ENCODE data around the gene IGF2BP2. TPM values are rescaled to one million over a fixed set of nuclear protein-coding genes. Genes with fewer than 3 reads are reported as not detected.
A peak's percentile ranks its signal among the peaks of the same experiment; 100 is the strongest.

The IGF2BP2 gene
- total and polyA plus RNA-seq, 2 of the 4 experiments (the other 2 are of a cell fraction), result 23.4 to 88.2 TPM

DNA sequence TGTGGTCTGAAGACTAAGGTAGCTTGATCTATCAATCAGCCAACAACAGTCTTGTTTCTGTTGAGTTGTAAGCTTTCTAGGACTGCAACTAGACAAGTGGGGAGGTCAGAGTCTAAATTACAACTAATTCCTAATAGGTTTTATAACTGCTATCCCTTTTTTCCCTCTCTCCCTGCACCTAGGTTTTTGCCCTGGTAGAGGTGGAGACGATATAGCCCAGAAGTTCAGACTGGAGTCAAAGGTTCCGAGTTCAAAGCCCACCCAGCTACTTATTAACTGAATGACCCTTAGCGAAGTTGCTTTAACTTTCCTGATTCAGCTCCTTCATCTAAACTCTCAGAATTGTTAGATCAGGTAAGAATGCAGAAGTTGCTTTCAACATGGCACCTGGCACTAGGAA is 100.6 kb downstream of the IGF2BP2 start:
- H3K27ac ChIP-seq (ENCODE audit: insufficient read depth, low read length), result no peak overlapping the region
- no peak overlapping the region for H4K91ac ChIP-seq (ENCODE audit: insufficient read depth, low read depth, low read length)
- H4K8ac ChIP-seq (ENCODE audit: low read depth in 2 of 2, low read length in 2 of 2), result peak overlapping the region in 1 of 2 experiments; percentile 7; a peak in 1 of 4 replicates
- no peak overlapping the region for H3K9ac ChIP-seq (ENCODE audit: low read depth, low read length)
- no peak overlapping the region for H2AK9ac ChIP-seq (replicated peaks; ENCODE audit: low read depth, low read length, poor library complexity)
- no peak overlapping the region for H2BK120ac ChIP-seq (ENCODE audit: low read depth, low read length)
- no peak overlapping the region for H2BK5ac ChIP-seq (ENCODE audit: low read depth, low read length, poor library complexity, severe bottlenecking)
- no peak overlapping the region for H4K5ac ChIP-seq (ENCODE audit: low read depth, low read length)
- ChIA-PET POLR2A (ENCODE audit: unreplicated experiment) (no interaction called here), CTCF (no interaction called here)
- dilution Hi-C loops (cut with HindIII; ENCODE audit: low sequenced_read_pairs, unreplicated experiment) (no loop called here), in situ Hi-C loops (cut with MboI; ENCODE audit: low sequenced_read_pairs) (no loop called here), intact Hi-C loops (cut with micrococcal nuclease) (no loop called here)
- peaks cover 35% of the 10 kb centered on the region for H3K9me1 ChIP-seq (ENCODE audit: insufficient read depth, low read length)
- H3K23ac ChIP-seq (ENCODE audit: low read depth, low read length), result no peak overlapping the region
- DNase-seq, result no peak
- H3K79me1 ChIP-seq (ENCODE audit: low read depth in 1 of 2, low read length in 2 of 2), result peaks cover 41 to 90% of the 10 kb centered on the region in 2 experiments
- H3K4ac ChIP-seq (ENCODE audit: low read depth, low read length), result no peak overlapping the region
- TF ChIP-seq SMC3 (IDR thresholded peaks at IDR 0.05; ENCODE audit: low read depth, low read length) (no peak), POLR2A (IDR thresholded peaks at IDR 0.05; ENCODE audit: low read depth, low read length) (no peak), FOS (IDR thresholded peaks at IDR 0.05; ENCODE audit: low read depth, low read length) (no peak), RAD21 (IDR thresholded peaks at IDR 0.05; ENCODE audit: low read length) (no peak), RFX5 (IDR thresholded peaks at IDR 0.05; ENCODE audit: low read depth, low read length) (no peak), NFE2L2 (IDR thresholded peaks at IDR 0.05; ENCODE audit: low read depth, low read length) (no peak), CEBPB (IDR thresholded peaks at IDR 0.05; ENCODE audit: low read depth, low read length) (no peak), CHD1 (IDR thresholded peaks at IDR 0.05; ENCODE audit: low read depth, low read length) (no peak), MAZ (IDR thresholded peaks at IDR 0.05; ENCODE audit: borderline replicate concordance, low read depth, low read length) (no peak), BHLHE40 (IDR thresholded peaks at IDR 0.05; ENCODE audit: low read depth, low read length) (no peak), RCOR1 (IDR thresholded peaks at IDR 0.05; ENCODE audit: insufficient replicate concordance, low read length) (no peak), MXI1 (IDR thresholded peaks at IDR 0.05; ENCODE audit: borderline replicate concordance, low read depth, low read length) (no peak), MAFK (IDR thresholded peaks at IDR 0.05; ENCODE audit: low read depth, low read length) (no peak)
- TF ChIP-seq, protein P1, sequence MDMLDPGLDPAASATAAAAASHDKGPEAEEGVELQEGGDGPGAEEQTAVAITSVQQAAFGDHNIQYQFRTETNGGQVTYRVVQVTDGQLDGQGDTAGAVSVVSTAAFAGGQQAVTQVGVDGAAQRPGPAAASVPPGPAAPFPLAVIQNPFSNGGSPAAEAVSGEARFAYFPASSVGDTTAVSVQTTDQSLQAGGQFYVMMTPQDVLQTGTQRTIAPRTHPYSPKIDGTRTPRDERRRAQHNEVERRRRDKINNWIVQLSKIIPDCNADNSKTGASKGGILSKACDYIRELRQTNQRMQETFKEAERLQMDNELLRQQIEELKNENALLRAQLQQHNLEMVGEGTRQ (IDR thresholded peaks at IDR 0.05; ENCODE audit: low read depth, low read length), result no peak
- TF ChIP-seq, protein P2, sequence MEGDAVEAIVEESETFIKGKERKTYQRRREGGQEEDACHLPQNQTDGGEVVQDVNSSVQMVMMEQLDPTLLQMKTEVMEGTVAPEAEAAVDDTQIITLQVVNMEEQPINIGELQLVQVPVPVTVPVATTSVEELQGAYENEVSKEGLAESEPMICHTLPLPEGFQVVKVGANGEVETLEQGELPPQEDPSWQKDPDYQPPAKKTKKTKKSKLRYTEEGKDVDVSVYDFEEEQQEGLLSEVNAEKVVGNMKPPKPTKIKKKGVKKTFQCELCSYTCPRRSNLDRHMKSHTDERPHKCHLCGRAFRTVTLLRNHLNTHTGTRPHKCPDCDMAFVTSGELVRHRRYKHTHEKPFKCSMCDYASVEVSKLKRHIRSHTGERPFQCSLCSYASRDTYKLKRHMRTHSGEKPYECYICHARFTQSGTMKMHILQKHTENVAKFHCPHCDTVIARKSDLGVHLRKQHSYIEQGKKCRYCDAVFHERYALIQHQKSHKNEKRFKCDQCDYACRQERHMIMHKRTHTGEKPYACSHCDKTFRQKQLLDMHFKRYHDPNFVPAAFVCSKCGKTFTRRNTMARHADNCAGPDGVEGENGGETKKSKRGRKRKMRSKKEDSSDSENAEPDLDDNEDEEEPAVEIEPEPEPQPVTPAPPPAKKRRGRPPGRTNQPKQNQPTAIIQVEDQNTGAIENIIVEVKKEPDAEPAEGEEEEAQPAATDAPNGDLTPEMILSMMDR (conservative IDR thresholded peaks at IDR 0.05; ENCODE audit: low read depth, low read length), result no peak
- BruUV-seq (replicated peaks), result no TSS peak
- no peak overlapping the region for H2AFZ ChIP-seq (replicated peaks; ENCODE audit: low read length, poor library complexity)
- peaks cover 65% of the 10 kb centered on the region for H4K20me1 ChIP-seq (ENCODE audit: insufficient read depth, low read length)
- H3K18ac ChIP-seq (ENCODE audit: low read depth, low read length), result no peak overlapping the region
- no peak overlapping the region for H2BK20ac ChIP-seq (ENCODE audit: low read depth, low read length)
- no peak overlapping the region for H2AK5ac ChIP-seq (ENCODE audit: low read depth, low read length)
- peaks cover 26% of the 10 kb centered on the region for H3K4me1 ChIP-seq (ENCODE audit: control insufficient read depth, insufficient read depth, low read length)
- H2BK15ac ChIP-seq (ENCODE audit: low read depth, low read length), result no peak overlapping the region
- H3K56ac ChIP-seq (ENCODE audit: extremely low read depth, insufficient read depth, low read length), result no peak overlapping the region
- no peak overlapping the region for H3K14ac ChIP-seq (replicated peaks; ENCODE audit: low read depth, low read length)
- H3K27me3 ChIP-seq (ENCODE audit: control insufficient read depth, insufficient read depth, low read length), result no peaks in the 10 kb centered on the region
- no peak overlapping the region for H3K4me2 ChIP-seq (ENCODE audit: low read depth, low read length)
- H3K36me3 ChIP-seq (ENCODE audit: control insufficient read depth, insufficient read depth, low read length), result peaks cover 5% of the 10 kb centered on the region; the same call in 1 of the 2 replicates
- no peaks in the 10 kb centered on the region for H3K9me3 ChIP-seq (ENCODE audit: control insufficient read depth, insufficient read depth, low read length)
- no CpG with 5 or more reads among the region's 3 CpGs for WGBS, 2 experiments (ENCODE audit: extremely low coverage in 2 of 2, insufficient read length in 1 of 2)
- no peak for ATAC-seq (ENCODE audit: low read depth)
- H3K4me3 ChIP-seq (ENCODE audit: insufficient read depth, low read depth, low read length), result no peak overlapping the region
